OCI-M1 (cell line): ENCODE results near the gene USP17L25.
"Not testable (repeated sequence)": the region's sequence is repeated elsewhere in the genome, so short reads cannot be mapped to it uniquely, and the experiment has no call there.

Experiments used
- DNase-seq: peaks from one replicate; lab custom pipeline; 2025; lab: John Stamatoyannopoulos, UW

Gene USP17L25, protein sequence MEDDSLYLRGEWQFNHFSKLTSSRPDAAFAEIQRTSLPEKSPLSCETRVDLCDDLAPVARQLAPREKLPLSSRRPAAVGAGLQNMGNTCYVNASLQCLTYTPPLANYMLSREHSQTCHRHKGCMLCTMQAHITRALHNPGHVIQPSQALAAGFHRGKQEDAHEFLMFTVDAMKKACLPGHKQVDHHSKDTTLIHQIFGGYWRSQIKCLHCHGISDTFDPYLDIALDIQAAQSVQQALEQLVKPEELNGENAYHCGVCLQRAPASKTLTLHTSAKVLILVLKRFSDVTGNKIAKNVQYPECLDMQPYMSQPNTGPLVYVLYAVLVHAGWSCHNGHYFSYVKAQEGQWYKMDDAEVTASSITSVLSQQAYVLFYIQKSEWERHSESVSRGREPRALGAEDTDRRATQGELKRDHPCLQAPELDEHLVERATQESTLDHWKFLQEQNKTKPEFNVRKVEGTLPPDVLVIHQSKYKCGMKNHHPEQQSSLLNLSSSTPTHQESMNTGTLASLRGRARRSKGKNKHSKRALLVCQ

DNA sequence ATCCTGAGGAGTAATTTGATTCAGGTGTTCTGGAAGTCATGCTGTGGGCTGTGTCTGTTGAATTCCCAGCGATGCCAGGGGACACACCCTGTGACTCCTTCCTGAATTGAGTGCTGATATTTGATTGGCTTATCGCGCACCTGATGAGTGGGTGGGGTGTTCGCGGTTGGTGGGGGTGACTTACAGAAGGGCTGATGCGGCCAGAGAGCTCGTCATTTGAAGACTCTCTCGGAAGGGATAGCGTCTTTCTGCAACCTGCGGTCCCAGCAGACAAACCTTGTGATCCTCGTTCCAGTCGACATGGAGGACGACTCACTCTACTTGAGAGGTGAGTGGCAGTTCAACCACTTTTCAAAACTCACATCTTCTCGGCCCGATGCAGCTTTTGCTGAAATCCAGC lies at the start of gene USP17L25:
Gene USP17L25, plus strand, starts transcription at position 301 of the 400 bp plus-strand sequence. Its CDS starts 0 bp downstream, at position 301.
- DNase-seq = not testable (repeated sequence)

DNA sequence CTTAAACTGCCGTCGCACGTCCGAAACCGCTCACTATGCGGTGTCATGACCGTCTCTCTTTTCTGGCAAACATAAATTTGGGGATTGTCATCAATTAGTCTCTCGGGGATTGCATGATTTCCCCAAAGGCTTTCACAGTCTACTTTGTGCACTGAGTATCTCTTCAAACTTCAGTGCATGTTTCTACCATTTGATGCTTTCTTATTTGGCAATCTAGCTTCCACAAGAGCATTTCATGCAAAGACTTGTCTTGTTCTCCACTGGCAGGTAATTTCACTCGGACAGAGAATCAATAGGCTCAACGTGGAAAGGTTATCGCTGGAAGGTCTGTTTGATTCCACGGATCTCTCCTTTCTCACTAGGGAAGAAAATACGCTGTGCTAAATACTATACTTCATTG lies 5.5 kb upstream of the USP17L25 start:
- DNase-seq = not testable (repeated sequence)

DNA sequence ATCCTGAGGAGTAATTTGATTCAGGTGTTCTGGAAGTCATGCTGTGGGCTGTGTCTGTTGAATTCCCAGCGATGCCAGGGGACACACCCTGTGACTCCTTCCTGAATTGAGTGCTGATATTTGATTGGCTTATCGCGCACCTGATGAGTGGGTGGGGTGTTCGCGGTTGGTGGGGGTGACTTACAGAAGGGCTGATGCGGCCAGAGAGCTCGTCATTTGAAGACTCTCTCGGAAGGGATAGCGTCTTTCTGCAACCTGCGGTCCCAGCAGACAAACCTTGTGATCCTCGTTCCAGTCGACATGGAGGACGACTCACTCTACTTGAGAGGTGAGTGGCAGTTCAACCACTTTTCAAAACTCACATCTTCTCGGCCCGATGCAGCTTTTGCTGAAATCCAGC lies 4.8 kb upstream of the USP17L25 start, which contains the start of gene USP17L24:
Gene USP17L24, plus strand, starts transcription at position 301 of the 400 bp plus-strand sequence. Its CDS starts 0 bp downstream, at position 301.
- not testable (repeated sequence) for DNase-seq

DNA sequence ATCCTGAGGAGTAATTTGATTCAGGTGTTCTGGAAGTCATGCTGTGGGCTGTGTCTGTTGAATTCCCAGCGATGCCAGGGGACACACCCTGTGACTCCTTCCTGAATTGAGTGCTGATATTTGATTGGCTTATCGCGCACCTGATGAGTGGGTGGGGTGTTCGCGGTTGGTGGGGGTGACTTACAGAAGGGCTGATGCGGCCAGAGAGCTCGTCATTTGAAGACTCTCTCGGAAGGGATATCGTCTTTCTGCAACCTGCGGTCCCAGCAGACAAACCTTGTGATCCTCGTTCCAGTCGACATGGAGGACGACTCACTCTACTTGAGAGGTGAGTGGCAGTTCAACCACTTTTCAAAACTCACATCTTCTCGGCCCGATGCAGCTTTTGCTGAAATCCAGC lies 4.6 kb downstream of the USP17L25 start, which contains the start of gene USP17L26:
Gene USP17L26, plus strand, starts transcription at position 301 of the 400 bp plus-strand sequence. Its CDS starts 0 bp downstream, at position 301.
- not testable (repeated sequence) for DNase-seq

DNA sequence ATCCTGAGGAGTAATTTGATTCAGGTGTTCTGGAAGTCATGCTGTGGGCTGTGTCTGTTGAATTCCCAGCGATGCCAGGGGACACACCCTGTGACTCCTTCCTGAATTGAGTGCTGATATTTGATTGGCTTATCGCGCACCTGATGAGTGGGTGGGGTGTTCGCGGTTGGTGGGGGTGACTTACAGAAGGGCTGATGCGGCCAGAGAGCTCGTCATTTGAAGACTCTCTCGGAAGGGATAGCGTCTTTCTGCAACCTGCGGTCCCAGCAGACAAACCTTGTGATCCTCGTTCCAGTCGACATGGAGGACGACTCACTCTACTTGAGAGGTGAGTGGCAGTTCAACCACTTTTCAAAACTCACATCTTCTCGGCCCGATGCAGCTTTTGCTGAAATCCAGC lies 9.4 kb downstream of the USP17L25 start, which contains the start of gene USP17L5:
Gene USP17L5, plus strand, starts transcription at position 301 of the 400 bp plus-strand sequence. Its CDS starts 0 bp downstream, at position 301.
- DNase-seq = not testable (repeated sequence)

DNA sequence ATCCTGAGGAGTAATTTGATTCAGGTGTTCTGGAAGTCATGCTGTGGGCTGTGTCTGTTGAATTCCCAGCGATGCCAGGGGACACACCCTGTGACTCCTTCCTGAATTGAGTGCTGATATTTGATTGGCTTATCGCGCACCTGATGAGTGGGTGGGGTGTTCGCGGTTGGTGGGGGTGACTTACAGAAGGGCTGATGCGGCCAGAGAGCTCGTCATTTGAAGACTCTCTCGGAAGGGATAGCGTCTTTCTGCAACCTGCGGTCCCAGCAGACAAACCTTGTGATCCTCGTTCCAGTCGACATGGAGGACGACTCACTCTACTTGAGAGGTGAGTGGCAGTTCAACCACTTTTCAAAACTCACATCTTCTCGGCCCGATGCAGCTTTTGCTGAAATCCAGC lies 14.1 kb downstream of the USP17L25 start, which contains the start of gene USP17L27:
Gene USP17L27, plus strand, starts transcription at position 301 of the 400 bp plus-strand sequence. Its CDS starts 0 bp downstream, at position 301.
- not testable (repeated sequence) for DNase-seq

DNA sequence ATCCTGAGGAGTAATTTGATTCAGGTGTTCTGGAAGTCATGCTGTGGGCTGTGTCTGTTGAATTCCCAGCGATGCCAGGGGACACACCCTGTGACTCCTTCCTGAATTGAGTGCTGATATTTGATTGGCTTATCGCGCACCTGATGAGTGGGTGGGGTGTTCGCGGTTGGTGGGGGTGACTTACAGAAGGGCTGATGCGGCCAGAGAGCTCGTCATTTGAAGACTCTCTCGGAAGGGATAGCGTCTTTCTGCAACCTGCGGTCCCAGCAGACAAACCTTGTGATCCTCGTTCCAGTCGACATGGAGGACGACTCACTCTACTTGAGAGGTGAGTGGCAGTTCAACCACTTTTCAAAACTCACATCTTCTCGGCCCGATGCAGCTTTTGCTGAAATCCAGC lies 18.9 kb downstream of the USP17L25 start, which contains the start of gene USP17L28:
Gene USP17L28, plus strand, starts transcription at position 301 of the 400 bp plus-strand sequence. Its CDS starts 0 bp downstream, at position 301.
- DNase-seq = not testable (repeated sequence)

DNA sequence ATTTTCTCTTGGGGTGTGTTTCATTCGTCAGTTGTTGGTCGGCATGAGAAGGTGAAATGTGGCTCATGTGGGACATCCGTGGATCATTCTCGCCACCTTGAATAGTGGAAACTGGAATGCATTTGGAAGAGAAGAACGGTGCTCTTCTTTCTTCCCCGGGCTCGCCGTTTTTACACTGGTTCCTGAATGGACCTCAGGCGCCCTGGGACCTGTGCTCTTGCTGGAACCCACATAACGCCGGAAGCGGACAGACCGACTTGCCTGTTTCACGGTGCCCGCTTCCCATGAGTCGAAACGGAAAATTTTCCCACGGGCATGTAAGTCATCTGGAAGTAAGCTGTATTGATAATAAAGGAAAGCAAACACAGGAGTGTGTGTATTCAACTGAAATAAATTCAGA lies 21.2 kb downstream of the USP17L25 start:
- DNase-seq = not testable (repeated sequence)

DNA sequence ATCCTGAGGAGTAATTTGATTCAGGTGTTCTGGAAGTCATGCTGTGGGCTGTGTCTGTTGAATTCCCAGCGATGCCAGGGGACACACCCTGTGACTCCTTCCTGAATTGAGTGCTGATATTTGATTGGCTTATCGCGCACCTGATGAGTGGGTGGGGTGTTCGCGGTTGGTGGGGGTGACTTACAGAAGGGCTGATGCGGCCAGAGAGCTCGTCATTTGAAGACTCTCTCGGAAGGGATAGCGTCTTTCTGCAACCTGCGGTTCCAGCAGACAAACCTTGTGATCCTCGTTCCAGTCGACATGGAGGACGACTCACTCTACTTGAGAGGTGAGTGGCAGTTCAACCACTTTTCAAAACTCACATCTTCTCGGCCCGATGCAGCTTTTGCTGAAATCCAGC lies 23.6 kb downstream of the USP17L25 start, which contains the start of gene USP17L29:
Gene USP17L29, plus strand, starts transcription at position 301 of the 400 bp plus-strand sequence. Its CDS starts 0 bp downstream, at position 301.
- not testable (repeated sequence) for DNase-seq

DNA sequence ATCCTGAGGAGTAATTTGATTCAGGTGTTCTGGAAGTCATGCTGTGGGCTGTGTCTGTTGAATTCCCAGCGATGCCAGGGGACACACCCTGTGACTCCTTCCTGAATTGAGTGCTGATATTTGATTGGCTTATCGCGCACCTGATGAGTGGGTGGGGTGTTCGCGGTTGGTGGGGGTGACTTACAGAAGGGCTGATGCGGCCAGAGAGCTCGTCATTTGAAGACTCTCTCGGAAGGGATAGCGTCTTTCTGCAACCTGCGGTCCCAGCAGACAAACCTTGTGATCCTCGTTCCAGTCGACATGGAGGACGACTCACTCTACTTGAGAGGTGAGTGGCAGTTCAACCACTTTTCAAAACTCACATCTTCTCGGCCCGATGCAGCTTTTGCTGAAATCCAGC lies 33.1 kb downstream of the USP17L25 start, which contains the start of gene USP17L30:
Gene USP17L30, plus strand, starts transcription at position 301 of the 400 bp plus-strand sequence. Its CDS starts 0 bp downstream, at position 301.
- DNase-seq = not testable (repeated sequence)

DNA sequence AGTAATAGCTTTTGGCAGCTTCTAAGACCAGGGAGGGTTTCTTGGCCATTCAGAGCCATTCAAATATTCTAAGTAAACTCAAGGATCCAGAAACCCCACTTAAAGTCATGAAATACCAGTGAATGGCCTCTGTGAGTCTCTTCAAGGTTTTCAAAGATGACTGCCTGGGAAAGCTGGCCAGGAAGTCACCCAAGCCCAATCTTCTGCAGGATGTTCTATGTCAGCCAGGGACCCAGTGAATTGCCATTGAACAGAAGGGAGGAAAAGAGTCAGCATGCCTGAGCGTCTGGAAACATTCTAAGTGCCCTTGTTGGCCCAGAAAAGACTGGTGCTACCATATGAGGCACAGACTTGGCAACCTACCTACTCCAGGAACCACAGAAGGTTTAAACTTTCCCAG lies 50.2 kb downstream of the USP17L25 start:
- not testable (repeated sequence) for DNase-seq
